A549 (cell line): ENCODE results near the gene ATP2A2. TPM values are rescaled to one million over a fixed set of nuclear protein-coding genes. Genes with fewer than 3 reads are reported as not detected.

Experiments
- ATAC-seq, 2 experiments: fragments of 200-7000 bp in 1 of 2; fragments of >200 bp in 1 of 2; cut with Nextera tagmentation in 1 of 2; cut with Tn5 transposase in 1 of 2; 3 replicates each; pipeline versions ENCODE4 v1.8.0 to v1.9.1; 2018 to 2020; ENCODE audit warnings: mild to moderate bottlenecking in 1 of 2, moderate library complexity in 1 of 2
- CTCF ChIA-PET: fragments of 300-600 bp; sonication (Branson Sonifier 250); formaldehyde crosslinking; extraction: SDS; loops from one replicate; lab custom pipeline; 2021; ENCODE audit warnings: antibody characterized with exemption, inconsistent platforms; lab: Yijun Ruan, JAX
- POLR2A ChIA-PET: fragments of 350-600 bp; formaldehyde crosslinking; extraction: SDS; loops from one replicate; lab custom pipeline; 2021; ENCODE audit warnings: antibody characterized with exemption, inconsistent platforms; lab: Yijun Ruan, JAX
- DNase-seq, 2 experiments: peaks; one replicate each; pipeline versions ENCODE4 v3.0.0 to v3.0.0-alpha.2; 2011 to 2016; ENCODE audit warnings: low read depth in 1 of 2, low spot score in 1 of 2
- FAIRE-seq: peaks from 2 replicates; lab custom pipeline; 2011; peaks lifted over from hg19 to GRCh38; lab: Jason Lieb, UNC
- H3K27ac ChIP-seq, 2 experiments: fragments of >200 bp; sonication (Bioruptor Twin); formaldehyde crosslinking; 3 replicates each; pipeline ENCODE4 v1.5.1; 2016 to 2017
- H3K4me1 ChIP-seq: fragments of >200 bp; sonication (Bioruptor Twin); formaldehyde crosslinking; 3 replicates; pipeline ENCODE4 v1.6.1; 2016
- H3K4me2 ChIP-seq: fragments of >200 bp; sonication (Bioruptor Twin); formaldehyde crosslinking; 3 replicates; pipeline ENCODE4 v1.6.1; 2016
- H3K4me3 ChIP-seq: fragments of >200 bp; sonication (Bioruptor Twin); formaldehyde crosslinking; 3 replicates; pipeline ENCODE4 v1.5.1; 2016
- H3K9me3 ChIP-seq: fragments of >200 bp; sonication (Bioruptor Twin); formaldehyde crosslinking; 3 replicates; pipeline ENCODE4 v1.6.1; 2016
- CBX8 ChIP-seq: fragments of 200-600 bp; sonication (generic); IDR thresholded peaks from 2 replicates; pipeline ENCODE4 v1.6.1; 2016
- CHD4 ChIP-seq: fragments of 200-600 bp; sonication (generic); IDR thresholded peaks from 2 replicates; pipeline ENCODE4 v1.6.1; 2016; ENCODE audit warnings: antibody characterized with exemption, mild to moderate bottlenecking, borderline replicate concordance
- FOSL2 ChIP-seq, 2 experiments: fragments of 450-650 bp in 1 of 2; fragments of >200 bp in 1 of 2; sonication (Bioruptor Twin) in 1 of 2; formaldehyde crosslinking; IDR thresholded peaks; 2 replicates each; pipeline versions ENCODE4 v1.5.0 to v1.6.1; 2016 to 2020; ENCODE audit warnings: mild to moderate bottlenecking in 1 of 2, moderate library complexity in 1 of 2
- HES2 ChIP-seq: fragments of >200 bp; sonication (Bioruptor Twin); formaldehyde crosslinking; IDR thresholded peaks from 2 replicates; pipeline ENCODE4 v1.6.1; 2016
- HMGXB4 ChIP-seq: fragments of 250-450 bp; sonication (Bioruptor Pico); IDR thresholded peaks from 2 replicates; pipeline ENCODE4 v1.5.0; 2021; ENCODE audit warnings: mild to moderate bottlenecking, moderate library complexity, borderline replicate concordance
- HOXB13 ChIP-seq: fragments of 250-450 bp; sonication (Bioruptor Pico); IDR thresholded peaks from 2 replicates; pipeline ENCODE4 v1.5.0; 2020; ENCODE audit warnings: low read depth, mild to moderate bottlenecking, moderate library complexity
- JUN ChIP-seq, 2 experiments: fragments of >200 bp; sonication (Bioruptor Twin); formaldehyde crosslinking; IDR thresholded peaks; 2 replicates in 1 of 2; 3 replicates in 1 of 2; pipeline ENCODE4 v1.6.1; 2016 to 2017
- JUNB ChIP-seq: fragments of >200 bp; sonication (Bioruptor Twin); formaldehyde crosslinking; IDR thresholded peaks from 2 replicates; pipeline ENCODE4 v1.6.1; 2016
- MAFK ChIP-seq: fragments of 450-650 bp; IDR thresholded peaks from 2 replicates; pipeline ENCODE4 v1.6.1; 2014; ENCODE audit not compliant: partially characterized antibody
- MAX ChIP-seq: IDR thresholded peaks from 2 replicates; pipeline ENCODE4 v1.6.1; 2012
- MYC ChIP-seq: IDR thresholded peaks from 2 replicates; pipeline ENCODE4 v1.6.1; 2012; ENCODE audit warnings: mild to moderate bottlenecking, inconsistent platforms, low read length, improper control_type of control experiment, borderline replicate concordance
- PHF8 ChIP-seq: fragments of 200-600 bp; sonication (generic); IDR thresholded peaks from 2 replicates; pipeline ENCODE4 v1.6.1; 2016; ENCODE audit warnings: low read depth, mild to moderate bottlenecking, antibody characterized with exemption, moderate library complexity, borderline replicate concordance
- POLR2A ChIP-seq: IDR thresholded peaks from 2 replicates; pipeline ENCODE4 v1.6.1; 2012; ENCODE audit warnings: mild to moderate bottlenecking, low read length
- POLR2AphosphoS2 ChIP-seq: conservative IDR thresholded peaks from 2 replicates; pipeline ENCODE4 v1.6.1; 2012; ENCODE audit warnings: low read length, improper control_type of control experiment, inconsistent platforms
- REST ChIP-seq: fragments of 200-600 bp; sonication (generic); IDR thresholded peaks from 2 replicates; pipeline ENCODE4 v1.6.1; 2016; ENCODE audit warnings: antibody characterized with exemption, mild to moderate bottlenecking, moderate library complexity
- RFX5 ChIP-seq: fragments of 450-650 bp; IDR thresholded peaks from 2 replicates; pipeline ENCODE4 v1.7.1; 2014; ENCODE audit warnings: antibody characterized with exemption, mild to moderate bottlenecking, moderate library complexity
- RNF2 ChIP-seq: fragments of 200-600 bp; sonication (generic); IDR thresholded peaks from 2 replicates; pipeline ENCODE4 v1.6.1; 2016; ENCODE audit warnings: low read depth, mild to moderate bottlenecking, antibody characterized with exemption, moderate library complexity, borderline replicate concordance
- SREBF2 ChIP-seq: fragments of 450-650 bp; IDR thresholded peaks from 2 replicates; pipeline ENCODE4 v1.6.1; 2014; ENCODE audit warnings: mild to moderate bottlenecking, moderate library complexity
- TFCP2L1 ChIP-seq: fragments of 250-450 bp; sonication (Bioruptor Pico); IDR thresholded peaks from 2 replicates; pipeline ENCODE4 v1.5.0; 2021; ENCODE audit warnings: mild to moderate bottlenecking
- TP53 ChIP-seq: fragments of 250-450 bp; sonication (Bioruptor Pico); IDR thresholded peaks from 2 replicates; pipeline ENCODE4 v1.5.0; 2021; ENCODE audit warnings: mild to moderate bottlenecking, moderate library complexity
- ZC3H11A ChIP-seq: fragments of 450-650 bp; IDR thresholded peaks from 2 replicates; pipeline ENCODE4 v1.6.1; 2014; ENCODE audit warnings: antibody characterized with exemption, mild to moderate bottlenecking
- ZNF302 ChIP-seq: fragments of 250-450 bp; sonication (Bioruptor Pico); IDR thresholded peaks from 2 replicates; pipeline ENCODE4 v1.9.0; 2021; ENCODE audit warnings: inconsistent platforms, mild to moderate bottlenecking, moderate library complexity
- ZSCAN20 ChIP-seq: fragments of 250-450 bp; sonication (Bioruptor Pico); IDR thresholded peaks from 2 replicates; pipeline ENCODE4 v1.8.0; 2022; ENCODE audit warnings: mild to moderate bottlenecking, moderate library complexity
- WGBS: methylation state at CpG from one replicate; pipeline ENCODE4 v1.1.6; 2017; ENCODE audit errors: missing lambda C conversion rate; 5-methylcytosine and 5-hydroxymethylcytosine counted together
- polyA plus RNA-seq, 4 experiments: library from polyadenylated mRNA; depleted of rRNA in 3 of 4; stranded (reverse); fragments of >200 nt; fragmentation: RNase III in 1 of 4; extraction: RNeasy Plus Mini Kit Qiagen cat#74134 plus additional on column Dnase treatment in 1 of 4; gene quantifications; 2 replicates in 3 of 4; 3 replicates in 1 of 4; pipeline ENCODE4 v1.2.3, GENCODE V29; 2011 to 2017

The ATP2A2 gene
- polyA plus RNA-seq, 2 of the 4 experiments (the other 2 are of a cell fraction): 342 to 415 TPM

GRCh38 chr12:110281549-110282299 is 677 bp downstream of the ATP2A2 start (continued):
- TF ChIP-seq HMGXB4 (CRISPR knock-in tag) (peak; percentile 79; the same call in 1 of the 2 replicates), POLR2A (peak; percentile 61), HOXB13 (CRISPR knock-in tag) (no peak), ZSCAN20 (CRISPR knock-in tag) (no peak), RNF2 (no peak), TFCP2L1 (CRISPR knock-in tag) (peak; percentile 68; the same call in 1 of the 2 replicates), JUN (IDR thresholded peaks at IDR 0.05) (peak; percentile 28 to 72; a peak in 3 of 5 replicates), SREBF2 (no peak), PHF8 (0 out of 2 replicates have a peak, but pooled peaks have one; percentile 22), POLR2AphosphoS2 (no peak), JUNB (no peak)

- DNase-seq (no peak), FAIRE-seq (no peak)
- Histone ChIP-seq H3K4me2 (peak overlapping the region; percentile 89), H3K27ac (peak overlapping the region; percentile 98 to 99)
- POLR2A ChIA-PET: interaction anchor here (0.5 to 3.8 kb wide), 9 partner anchors 12 to 171 kb away, joined by 3 to 55 read pairs (median 4); no protein-coding TSS in a partner anchor
- under 1% methylated on average over 8 of the region's 8 CpGs for WGBS
- TF ChIP-seq REST (no peak), MAX (0 out of 2 replicates have a peak, but pooled peaks have one; percentile 7), MAFK (peak; percentile 60)
- TF ChIP-seq, all 56 proteins: peak for 2
- no peaks in the 10 kb centered on the region for H3K9me3 ChIP-seq
- peak overlapping the region; percentile 81 for H3K4me3 ChIP-seq
- ATAC-seq: peak; percentile 3 to 15; a peak in 3 of 6 replicates
- CTCF ChIA-PET: interaction anchor here (0.7 to 3.6 kb wide), 6 partner anchors 12 to 428 kb away, joined by 3 to 12 read pairs (median 5); no protein-coding TSS in a partner anchor
- peaks cover 53% of the 10 kb centered on the region for H3K4me1 ChIP-seq
Measured at GRCh38 chr12:110282300-110282860, 1.3 kb downstream of the ATP2A2 start.

GRCh38 chr12:110282956-110283817 is 2.1 kb downstream of the ATP2A2 start:
- FAIRE-seq: no peak
- H3K27ac ChIP-seq: peak overlapping the region; percentile 98 to 99
- CTCF ChIA-PET: interaction anchor here (0.7 to 1.8 kb wide), 5 partner anchors 13 to 429 kb away, joined by 3 to 6 read pairs (median 5); no protein-coding TSS in a partner anchor
- ATAC-seq: no peak
- POLR2A ChIA-PET: interaction anchor here (0.5 to 3.8 kb wide), 5 partner anchors 13 to 73 kb away, joined by 4 to 55 read pairs (median 5); no protein-coding TSS in a partner anchor
- peak overlapping the region; percentile 89 for H3K4me2 ChIP-seq
- TF ChIP-seq CBX8 (no peak), ZSCAN20 (CRISPR knock-in tag) (no peak), ZC3H11A (no peak), MYC (no peak), RFX5 (no peak), CHD4 (no peak), HES2 (no peak), TP53 (CRISPR knock-in tag) (no peak), MAFK (no peak), PHF8 (no peak), ZNF302 (CRISPR knock-in tag) (no peak), FOSL2 (IDR thresholded peaks at IDR 0.05) (no peak), FOSL2 (CRISPR knock-in tag; IDR thresholded peaks at IDR 0.05) (no peak), HOXB13 (CRISPR knock-in tag) (no peak)
- peak overlapping the region; percentile 81 for H3K4me3 ChIP-seq
- no peak for DNase-seq
- peaks cover 53% of the 10 kb centered on the region for H3K4me1 ChIP-seq
- WGBS: under 1% methylated on average over 7 of the region's 7 CpGs
- H3K9me3 ChIP-seq: no peaks in the 10 kb centered on the region
